ENCODE data around the gene GALNT9.

The GALNT9 gene

DNA sequence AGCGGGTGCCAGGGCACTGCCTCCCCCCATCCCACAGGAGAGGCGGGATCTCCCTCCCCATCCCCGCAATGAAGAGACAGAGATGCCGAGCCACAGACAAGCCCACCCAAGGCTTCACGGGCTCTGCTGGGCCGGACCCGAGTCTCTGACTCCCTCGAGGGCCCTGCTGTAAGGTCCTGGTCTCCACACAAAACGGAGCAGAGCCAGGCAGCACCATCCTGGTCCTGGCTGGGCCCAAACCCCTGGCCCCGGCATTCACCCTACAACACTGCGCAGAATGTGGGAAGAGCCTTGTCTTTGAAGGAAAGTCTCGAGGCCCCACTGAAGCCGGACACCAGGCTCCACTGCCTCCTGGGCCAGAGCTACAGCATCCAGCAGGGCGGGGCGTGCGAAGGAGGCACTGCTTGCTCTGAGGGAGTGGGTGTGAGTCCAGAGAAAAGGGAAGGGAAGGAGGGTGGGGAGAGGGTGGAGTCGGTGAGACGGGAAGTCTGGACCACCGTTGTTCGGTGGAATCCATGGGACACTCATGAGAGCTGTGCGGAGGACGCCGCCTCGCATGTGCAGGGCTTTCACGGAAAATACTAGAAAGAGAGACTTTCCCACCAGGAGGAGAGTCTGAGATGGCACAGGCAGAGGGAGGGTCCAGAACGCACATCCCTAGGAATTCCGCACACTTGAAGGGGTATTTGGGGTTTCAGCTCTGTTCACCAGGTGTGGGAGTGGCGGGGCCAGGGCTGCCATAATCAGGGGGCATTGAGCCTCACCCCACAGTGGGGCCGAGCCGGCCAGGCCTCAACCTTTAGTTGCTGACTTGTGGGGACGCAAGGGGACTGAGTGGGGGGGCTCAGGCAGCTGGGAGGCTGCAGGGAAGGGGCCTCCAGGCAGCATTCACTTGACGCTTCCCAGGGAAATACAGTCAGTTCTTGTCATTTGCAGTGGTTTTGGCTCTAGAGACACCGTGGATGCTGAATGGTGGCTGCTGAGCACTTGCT lies 36.8 kb downstream of the GALNT9 start:
- no peak for DNase-seq

DNA sequence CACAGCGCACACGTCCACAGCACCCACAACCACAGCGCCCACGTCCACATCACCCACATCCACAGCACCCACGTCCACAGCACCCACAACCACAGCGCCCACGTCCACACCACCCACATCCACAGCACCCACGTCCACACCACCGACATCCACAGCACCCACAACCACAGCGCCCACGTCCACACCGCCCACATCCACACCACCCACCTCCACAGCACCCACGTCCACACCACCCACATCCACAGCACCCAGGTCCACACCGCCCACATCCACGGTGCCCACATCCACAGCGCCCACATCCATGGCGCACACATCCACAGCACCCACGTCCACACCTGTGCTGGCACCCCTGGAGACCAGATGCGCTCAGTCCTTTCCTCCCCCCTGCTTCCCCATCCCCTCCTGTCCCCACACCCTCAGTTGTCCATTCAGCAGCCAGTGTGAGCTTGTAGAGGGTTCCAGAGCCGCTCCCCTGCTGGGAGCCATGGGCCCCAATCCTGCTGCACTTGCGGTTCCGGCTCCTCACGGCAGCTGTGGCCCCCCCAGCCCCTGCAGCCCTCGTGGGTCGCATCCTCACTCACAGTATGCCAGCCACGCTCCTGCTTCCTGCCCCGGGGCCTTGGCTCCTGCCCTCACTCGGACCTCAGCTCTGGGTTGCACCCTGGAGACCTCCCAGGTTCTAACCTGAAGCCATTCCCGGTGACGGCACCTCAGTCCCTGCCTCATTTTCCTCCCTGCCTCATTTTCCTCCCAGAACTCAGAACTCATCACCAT lies 37.8 kb downstream of the GALNT9 start:
- DNase-seq, result no peak

GRCh38 chr12:132290203-132290540 lies 39.2 kb downstream of the GALNT9 start:
- DNase-seq, result no peak

- DNase-seq, result no peak
These were observed 39.8 kb downstream of the GALNT9 start for GRCh38 chr12:132289356-132290202.

DNA sequence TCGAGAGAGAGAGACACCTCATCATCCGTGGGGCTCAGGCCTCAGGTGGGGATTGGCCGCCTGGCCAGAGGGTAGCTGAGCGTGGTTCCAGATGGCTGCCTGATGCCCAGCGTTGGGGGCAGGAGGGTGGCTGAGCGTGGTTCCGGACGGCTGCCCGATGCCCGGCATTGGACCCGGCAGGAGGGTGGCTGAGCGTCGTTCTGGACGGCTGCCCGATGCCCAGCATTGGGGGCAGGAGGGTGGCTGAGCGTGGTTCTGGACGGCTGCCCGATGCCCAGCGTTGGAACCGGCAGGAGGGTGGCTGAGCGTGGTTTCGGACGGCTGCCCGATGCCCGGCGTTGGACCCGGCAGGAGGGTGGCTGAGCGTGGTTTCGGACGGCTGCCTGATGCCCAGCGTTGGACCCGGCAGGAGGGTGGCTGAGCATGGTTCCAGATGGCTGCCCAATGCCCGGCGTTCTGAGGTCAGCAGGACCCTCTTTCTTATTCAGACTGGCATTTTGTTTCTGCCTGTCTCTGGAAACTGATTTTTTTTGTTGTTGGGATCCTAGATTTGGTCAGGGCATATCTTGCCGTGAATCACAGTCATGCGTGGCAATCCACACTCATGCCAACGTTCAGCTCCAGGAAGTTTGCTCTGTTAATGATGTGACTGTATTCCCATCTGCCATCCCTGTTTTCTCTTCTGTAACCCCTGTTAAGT lies 40.7 kb downstream of the GALNT9 start:
- DNase-seq, result no peak

GRCh38 chr12:132287391-132288238 lies 41.8 kb downstream of the GALNT9 start:
- no peak for DNase-seq

GRCh38 chr12:132286912-132287311 lies 42.5 kb downstream of the GALNT9 start:
- DNase-seq, result no peak

DNA sequence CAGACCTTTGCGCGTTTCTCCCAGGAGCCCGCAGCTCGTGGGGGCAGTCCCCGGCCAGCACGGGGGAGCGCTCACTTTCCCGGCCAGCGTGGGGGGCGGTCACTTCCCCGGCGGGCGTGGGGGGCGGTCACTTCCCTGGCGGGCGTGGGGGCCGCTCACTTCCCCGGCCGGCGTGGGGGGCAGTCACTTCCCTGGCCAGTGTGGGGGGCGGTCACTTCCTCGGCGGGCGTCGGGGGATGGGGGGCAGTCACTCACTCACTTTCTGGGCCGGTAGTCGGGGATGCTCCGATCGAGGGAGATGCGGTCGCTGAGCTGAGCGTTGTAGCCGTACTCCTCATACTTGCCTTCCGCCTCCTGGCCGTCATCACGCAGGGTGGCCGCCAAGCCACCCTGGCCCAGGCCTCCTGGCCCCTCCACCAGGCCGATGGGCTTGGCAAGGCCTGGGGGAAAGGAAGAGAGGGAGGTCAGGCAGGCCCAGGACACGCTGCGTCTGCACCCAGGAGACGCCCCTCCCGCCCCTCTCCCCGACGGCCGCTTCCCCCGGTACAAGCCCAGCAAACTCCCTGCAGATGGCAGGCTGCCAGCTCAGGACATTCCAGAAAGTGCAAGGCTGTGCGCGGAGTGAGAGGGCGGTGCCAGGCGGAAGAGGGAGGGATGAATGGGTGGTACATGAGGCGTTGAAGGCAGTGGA lies 43.3 kb downstream of the GALNT9 start:
- DNase-seq, result no peak

- DNase-seq, result no peak
These were observed 44.3 kb downstream of the GALNT9 start for GRCh38 chr12:132284827-132285741.

DNA sequence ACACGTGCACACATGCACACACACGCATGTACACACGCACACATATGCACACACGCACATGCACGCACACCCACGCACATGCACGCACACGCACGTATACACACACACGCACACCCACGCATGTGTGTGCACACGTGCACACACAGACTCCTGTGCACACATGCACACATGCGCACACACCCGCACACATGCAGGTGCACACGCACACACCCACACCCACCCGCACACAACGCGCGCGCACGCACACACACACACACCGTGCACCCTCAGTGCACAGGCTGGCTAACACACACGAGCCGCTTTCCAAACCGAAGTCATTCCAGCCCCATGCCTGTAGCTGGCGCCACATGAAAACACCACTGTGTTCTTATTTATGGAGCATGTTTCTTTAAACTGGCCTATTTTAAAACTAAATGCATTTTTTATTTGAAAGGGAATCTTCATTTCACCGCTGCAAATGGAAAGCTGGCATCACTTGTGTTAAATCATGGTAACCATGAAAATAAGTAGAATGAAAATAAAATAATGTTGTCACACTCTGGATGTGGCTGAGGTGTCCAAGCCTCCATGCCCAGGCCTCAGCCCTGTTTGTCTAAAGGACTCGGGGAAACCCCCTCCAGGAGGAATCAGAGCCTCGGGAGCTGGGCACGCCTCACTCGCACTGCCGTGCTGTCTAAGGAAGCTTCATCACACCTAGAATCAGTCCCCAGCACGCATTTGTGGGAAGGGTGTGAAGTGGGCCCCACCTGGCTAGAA lies 45.1 kb downstream of the GALNT9 start:
- no peak for DNase-seq

- peak in 1 of 2 experiments; percentile 19 for DNase-seq
These were observed 46.2 kb downstream of the GALNT9 start for GRCh38 chr12:132282950-132283771.

- DNase-seq, result no peak
These were observed 47.1 kb downstream of the GALNT9 start for GRCh38 chr12:132282031-132282949.

GRCh38 chr12:132281038-132281437 lies 48.4 kb downstream of the GALNT9 start:
- DNase-seq, result no peak

DNA sequence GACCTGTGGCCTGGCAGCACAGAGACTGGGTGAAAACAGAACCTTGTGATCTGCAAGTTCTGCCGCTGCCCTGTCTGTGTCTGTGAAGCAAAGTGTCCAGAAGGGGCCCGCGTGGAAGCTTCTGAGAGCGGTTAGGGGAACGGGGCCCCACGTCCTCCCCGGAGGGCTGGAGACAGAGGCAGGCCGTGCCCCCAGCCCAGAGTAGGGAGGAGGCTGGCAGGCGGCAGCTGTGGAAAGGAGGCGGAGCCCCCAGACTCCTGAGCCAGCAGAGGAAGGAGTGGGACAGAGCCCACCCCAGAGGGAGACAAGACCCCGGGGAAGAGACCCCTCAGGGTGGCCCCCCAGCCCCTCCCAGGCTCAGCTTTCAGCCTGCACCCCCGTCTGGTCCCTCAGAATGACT lies 49.0 kb downstream of the GALNT9 start:
- DNase-seq, result no peak

DNA sequence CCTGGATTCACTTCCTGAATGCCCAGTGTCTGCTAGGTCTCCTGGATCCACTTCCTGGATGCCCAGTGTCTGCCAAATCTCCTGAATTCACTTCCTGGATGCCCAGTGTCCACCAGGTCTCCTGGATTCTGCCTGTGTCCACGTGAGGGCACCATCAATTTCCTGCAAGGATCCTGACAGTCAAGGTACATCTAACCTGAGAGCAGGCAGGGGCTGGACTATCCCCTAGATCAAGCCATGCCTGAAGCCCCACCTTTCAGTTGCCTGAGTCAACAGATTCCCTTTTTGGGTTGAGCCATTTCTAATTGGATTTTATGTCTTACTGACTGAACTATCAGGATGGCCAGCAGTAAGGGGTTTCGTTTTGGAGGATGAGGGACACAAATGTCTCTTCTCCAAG lies 49.5 kb downstream of the GALNT9 start:
- no peak for DNase-seq

DNA sequence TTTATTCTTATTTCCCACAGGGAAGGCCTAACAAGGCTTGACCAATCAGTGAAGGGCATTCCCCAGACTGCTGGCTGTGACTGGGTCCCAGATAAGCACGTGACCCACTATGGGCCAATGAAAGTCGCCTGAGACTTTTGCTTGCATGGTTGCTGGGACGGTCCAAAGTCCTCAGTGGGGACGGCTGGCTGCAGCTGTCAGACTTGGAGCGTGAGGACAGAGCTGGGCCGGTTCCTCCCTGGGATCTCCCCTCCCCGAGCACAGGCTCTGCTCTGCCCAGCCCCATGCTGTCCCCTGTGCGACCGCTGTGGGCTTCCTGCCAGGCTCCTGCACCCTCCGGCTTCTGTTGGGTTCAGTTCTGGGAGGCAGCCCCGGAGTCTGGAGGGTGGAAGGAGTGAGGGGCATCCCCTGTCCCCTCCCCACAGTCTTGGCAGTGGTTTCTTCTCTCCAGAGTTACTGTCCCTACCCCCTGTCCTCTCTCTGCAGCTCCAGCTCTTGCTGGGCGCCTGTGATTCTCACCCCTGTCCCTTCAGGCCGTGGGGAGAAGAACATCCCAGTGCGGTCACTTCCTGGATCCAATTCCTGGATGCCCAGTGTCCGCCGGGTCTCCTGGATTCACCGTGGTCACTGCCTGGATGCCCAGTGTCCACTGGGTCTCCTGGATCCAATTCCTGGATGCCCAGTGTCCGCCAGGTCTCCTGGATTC lies 50.1 kb downstream of the GALNT9 start:
- no peak for DNase-seq
